ENCODE measurements around the gene RAG2.

GRCh38 chr11:36622431-36623136 is 24.5 kb upstream of the RAG2 start:
- TF ChIP-seq POLR2A (IDR thresholded peaks at IDR 0.05): no peak
- peak in 2 of 4 experiments; percentile 7 to 15 for TF ChIP-seq CTCF (IDR thresholded peaks at IDR 0.05)
